Measurements from ENCODE around the gene KIF12.

KIF12 gene

GRCh38 chr9:114059047-114059803 lies 39.9 kb downstream of the KIF12 start:
- H3K9me2 ChIP-seq (ENCODE audit: low read depth, low read length), result no peaks in the 10 kb centered on the region
- H3K27ac ChIP-seq (ENCODE audit: low read depth, low read length, poor library complexity, severe bottlenecking), result no peak overlapping the region
- H3K9ac ChIP-seq (ENCODE audit: low read length), result no peak overlapping the region
- H2AFZ ChIP-seq (ENCODE audit: low read length), result no peak overlapping the region
- TF ChIP-seq, protein P1, sequence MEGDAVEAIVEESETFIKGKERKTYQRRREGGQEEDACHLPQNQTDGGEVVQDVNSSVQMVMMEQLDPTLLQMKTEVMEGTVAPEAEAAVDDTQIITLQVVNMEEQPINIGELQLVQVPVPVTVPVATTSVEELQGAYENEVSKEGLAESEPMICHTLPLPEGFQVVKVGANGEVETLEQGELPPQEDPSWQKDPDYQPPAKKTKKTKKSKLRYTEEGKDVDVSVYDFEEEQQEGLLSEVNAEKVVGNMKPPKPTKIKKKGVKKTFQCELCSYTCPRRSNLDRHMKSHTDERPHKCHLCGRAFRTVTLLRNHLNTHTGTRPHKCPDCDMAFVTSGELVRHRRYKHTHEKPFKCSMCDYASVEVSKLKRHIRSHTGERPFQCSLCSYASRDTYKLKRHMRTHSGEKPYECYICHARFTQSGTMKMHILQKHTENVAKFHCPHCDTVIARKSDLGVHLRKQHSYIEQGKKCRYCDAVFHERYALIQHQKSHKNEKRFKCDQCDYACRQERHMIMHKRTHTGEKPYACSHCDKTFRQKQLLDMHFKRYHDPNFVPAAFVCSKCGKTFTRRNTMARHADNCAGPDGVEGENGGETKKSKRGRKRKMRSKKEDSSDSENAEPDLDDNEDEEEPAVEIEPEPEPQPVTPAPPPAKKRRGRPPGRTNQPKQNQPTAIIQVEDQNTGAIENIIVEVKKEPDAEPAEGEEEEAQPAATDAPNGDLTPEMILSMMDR (IDR thresholded peaks at IDR 0.05; ENCODE audit: low read length), result no peak
- no peak for TF ChIP-seq EZH2 (IDR thresholded peaks at IDR 0.05; ENCODE audit: borderline replicate concordance, low read length)
- no peaks in the 10 kb centered on the region for H3K79me2 ChIP-seq (ENCODE audit: insufficient read depth, low read length)
- H3K9me3 ChIP-seq (ENCODE audit: low read length), result no peaks in the 10 kb centered on the region
- H3K4me1 ChIP-seq (ENCODE audit: insufficient read depth, low read length, severe bottlenecking), result no peaks in the 10 kb centered on the region
- H3K4me3 ChIP-seq (ENCODE audit: low read depth, low read length, poor library complexity, severe bottlenecking), result no peak overlapping the region
- no peaks in the 10 kb centered on the region for H3K36me3 ChIP-seq (ENCODE audit: insufficient read depth, low read length)
- no peaks in the 10 kb centered on the region for H3K27me3 ChIP-seq (ENCODE audit: insufficient read depth, low read length)
- no peaks in the 10 kb centered on the region for H4K20me1 ChIP-seq (ENCODE audit: insufficient read depth, low read length)
- no peaks in the 10 kb centered on the region for H3F3A ChIP-seq (ENCODE audit: insufficient read depth, low read length)
- H3K4me2 ChIP-seq (ENCODE audit: low read length), result no peak overlapping the region

DNA sequence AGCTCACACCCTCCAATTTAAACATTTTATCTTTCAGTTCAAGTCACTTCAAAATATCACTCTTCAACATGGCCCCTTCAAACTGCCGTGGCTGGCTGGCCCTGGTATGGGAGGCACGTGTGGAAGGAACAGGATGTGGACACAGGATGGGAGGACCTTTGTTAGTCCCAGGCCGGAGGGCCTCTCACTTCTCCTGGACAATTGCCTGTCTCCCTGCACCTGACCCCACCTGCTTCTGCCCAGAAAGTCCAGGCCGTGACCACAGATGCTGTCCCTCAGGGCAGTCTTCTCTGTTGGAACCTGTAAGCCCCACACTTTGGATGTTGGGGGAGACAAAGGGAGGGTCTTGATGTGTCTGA lies 40.4 kb downstream of the KIF12 start:
- H3K9ac ChIP-seq (ENCODE audit: low read length), result no peak overlapping the region
- H3F3A ChIP-seq (ENCODE audit: insufficient read depth, low read length), result no peaks in the 10 kb centered on the region
- no peaks in the 10 kb centered on the region for H3K9me3 ChIP-seq (ENCODE audit: low read length)
- H3K36me3 ChIP-seq (ENCODE audit: insufficient read depth, low read length), result no peaks in the 10 kb centered on the region
- no peaks in the 10 kb centered on the region for H3K4me1 ChIP-seq (ENCODE audit: insufficient read depth, low read length, severe bottlenecking)
- TF ChIP-seq EZH2 (IDR thresholded peaks at IDR 0.05; ENCODE audit: borderline replicate concordance, low read length), result no peak
- TF ChIP-seq, protein P1 (IDR thresholded peaks at IDR 0.05; ENCODE audit: low read length), result no peak
- H3K4me3 ChIP-seq (ENCODE audit: low read depth, low read length, poor library complexity, severe bottlenecking), result no peak overlapping the region
- no peaks in the 10 kb centered on the region for H3K9me2 ChIP-seq (ENCODE audit: low read depth, low read length)
- H3K4me2 ChIP-seq (ENCODE audit: low read length), result no peak overlapping the region
- H2AFZ ChIP-seq (ENCODE audit: low read length), result no peak overlapping the region
- H3K79me2 ChIP-seq (ENCODE audit: insufficient read depth, low read length), result no peaks in the 10 kb centered on the region
- no peaks in the 10 kb centered on the region for H3K27me3 ChIP-seq (ENCODE audit: insufficient read depth, low read length)
- H3K27ac ChIP-seq (ENCODE audit: low read depth, low read length, poor library complexity, severe bottlenecking), result no peak overlapping the region
- H4K20me1 ChIP-seq (ENCODE audit: insufficient read depth, low read length), result no peaks in the 10 kb centered on the region

GRCh38 chr9:114057161-114057885 lies 41.8 kb downstream of the KIF12 start:
- Histone ChIP-seq H2AFZ (ENCODE audit: low read length) (no peak overlapping the region), H3K9me2 (ENCODE audit: low read depth, low read length) (no peaks in the 10 kb centered on the region), H3K9me3 (ENCODE audit: low read length) (no peaks in the 10 kb centered on the region), H3K9ac (ENCODE audit: low read length) (no peak overlapping the region), H3K4me3 (ENCODE audit: low read depth, low read length, poor library complexity, severe bottlenecking) (no peak overlapping the region), H3F3A (ENCODE audit: insufficient read depth, low read length) (no peaks in the 10 kb centered on the region), H3K27ac (ENCODE audit: low read depth, low read length, poor library complexity, severe bottlenecking) (no peak overlapping the region), H3K36me3 (ENCODE audit: insufficient read depth, low read length) (no peaks in the 10 kb centered on the region), H4K20me1 (ENCODE audit: insufficient read depth, low read length) (no peaks in the 10 kb centered on the region), H3K4me2 (ENCODE audit: low read length) (no peak overlapping the region), H3K79me2 (ENCODE audit: insufficient read depth, low read length) (no peaks in the 10 kb centered on the region), H3K27me3 (ENCODE audit: insufficient read depth, low read length) (no peaks in the 10 kb centered on the region), H3K4me1 (ENCODE audit: insufficient read depth, low read length, severe bottlenecking) (no peaks in the 10 kb centered on the region)
- TF ChIP-seq, protein P1 (IDR thresholded peaks at IDR 0.05; ENCODE audit: low read length), result no peak
- no peak for TF ChIP-seq EZH2 (IDR thresholded peaks at IDR 0.05; ENCODE audit: borderline replicate concordance, low read length)
